Esophagus muscularis mucosa (tissue), 4 donors: ENCODE data around the gene COL4A6. TPM values are rescaled to one million over a fixed set of nuclear protein-coding genes. Genes with fewer than 3 reads are reported as not detected.

Source experiments
- DNase-seq: peaks from one replicate; pipeline ENCODE4 v3.0.0-alpha.2; 2017; ENCODE audit errors: extremely low spot score
- H3K27ac ChIP-seq, 4 donors: fragments of 200-600 bp; sonication (generic); replicated peaks in 1 of 4; 1 replicate in 3 of 4; 2 replicates in 1 of 4; pipeline ENCODE4 v1.5.1; 2016 to 2019; ENCODE audit warnings: mild to moderate bottlenecking in 1 of 4
- H3K27me3 ChIP-seq, 4 donors: fragments of 200-600 bp; sonication (generic); one replicate each; pipeline versions ENCODE4 v1.5.1 to v1.6.0; 2016 to 2019
- H3K36me3 ChIP-seq, 4 donors: fragments of 200-600 bp; sonication (generic); one replicate each; pipeline ENCODE4 v1.5.1; 2016 to 2019
- H3K4me1 ChIP-seq, 4 donors: fragments of 200-600 bp; sonication (generic); one replicate each; pipeline ENCODE4 v1.5.1; 2016 to 2019
- H3K4me3 ChIP-seq, 4 donors: fragments of 200-600 bp; sonication (generic); 1 replicate in 2 of 4; 2 replicates in 2 of 4; pipeline ENCODE4 v1.5.1; 2016 to 2019; ENCODE audit warnings: mild to moderate bottlenecking in 4 of 4, moderate library complexity in 1 of 4
- H3K9me3 ChIP-seq, 4 donors: fragments of 200-600 bp; sonication (generic); 1 replicate in 3 of 4; 2 replicates in 1 of 4; pipeline ENCODE4 v1.5.1; 2016 to 2019
- EP300 ChIP-seq: sonication (generic); formaldehyde crosslinking; IDR thresholded peaks from one replicate; pipeline ENCODE4 v1.6.1; 2017; ENCODE audit warnings: antibody characterized with exemption
- POLR2A ChIP-seq: fragments of 450-650 bp; IDR thresholded peaks from one replicate; pipeline ENCODE4 v1.6.1; 2017; ENCODE audit warnings: antibody characterized with exemption, moderate library complexity, mild to moderate bottlenecking, low read depth
- POLR2AphosphoS5 ChIP-seq, 2 donors: sonication (generic); formaldehyde crosslinking; IDR thresholded peaks; one replicate each; pipeline ENCODE4 v1.6.1; 2017; ENCODE audit warnings: antibody characterized with exemption in 2 of 2
- WGBS: methylation state at CpG from one replicate; pipeline ENCODE4 v1.1.5; 2018; 5-methylcytosine and 5-hydroxymethylcytosine counted together
- intact Hi-C: fragments of 100-400 bp; cut with DNase I; formaldehyde crosslinking; loops from one replicate; pipeline ENCODE4 v1.15.1; 2023
- total RNA-seq, 4 donors: library from RNA; depleted of rRNA; stranded (reverse); fragments of >200 nt; gene quantifications; one replicate each; pipeline versions ENCODE4 v1.1.0 to v1.2.1, GENCODE V29; 2016
- TF ChIP-seq, protein P1 (sequence below), 3 experiments: fragments of 200-600 bp in 2 of 3; fragments of 450-650 bp in 1 of 3; sonication (generic) in 2 of 3; IDR thresholded peaks; one replicate each; pipeline ENCODE4 v1.5.1; 2017 to 2019; ENCODE audit warnings: antibody characterized with exemption in 3 of 3, mild to moderate bottlenecking in 2 of 3, moderate library complexity in 1 of 3

COL4A6 gene
- total RNA-seq, 4 donors from 2014 or later = 126 to 192 (median 164) TPM

DNA sequence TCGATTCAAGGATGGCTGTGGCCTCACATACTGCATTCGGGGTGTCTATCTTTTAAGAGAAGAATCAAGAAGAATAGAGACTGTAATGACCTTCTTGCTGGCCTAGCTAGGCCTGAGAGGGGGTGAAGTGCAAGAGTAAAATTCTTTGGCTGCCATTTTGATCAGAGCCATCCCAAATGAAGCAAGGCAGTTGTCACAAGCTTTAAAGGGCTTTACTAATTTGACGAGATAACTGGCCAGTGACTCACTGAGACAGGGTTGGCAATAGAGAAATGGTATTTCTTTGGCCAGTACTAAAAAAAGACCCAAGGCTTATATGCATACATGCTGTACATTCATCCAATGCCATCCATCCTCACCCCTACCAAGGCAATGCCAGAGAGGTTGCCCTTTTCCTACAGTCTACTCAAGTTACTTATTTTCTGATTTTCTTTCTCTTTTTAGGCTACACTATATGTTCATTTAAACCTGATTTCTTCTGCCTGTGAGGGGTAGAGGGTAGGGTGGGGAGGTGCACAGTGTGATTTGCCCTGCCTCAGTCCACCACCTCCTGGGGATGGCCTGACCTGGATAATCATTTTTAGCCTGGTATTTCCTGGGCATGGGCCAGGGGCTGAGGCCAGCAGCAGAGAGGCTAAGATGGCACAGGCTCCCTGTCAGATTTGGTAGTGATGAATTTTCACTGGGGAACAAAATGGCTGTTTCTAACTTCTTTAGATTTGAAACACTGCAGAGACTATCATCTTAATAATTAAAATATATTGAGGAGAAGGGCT lies 314.4 kb downstream of the COL4A6 start:
- DNase-seq = no peak
- WGBS = 89% methylated on average over 3 of the region's 3 CpGs
- Histone ChIP-seq H3K4me3 (no peak overlapping the region), H3K9me3 (no peaks in the 10 kb centered on the region), H3K4me1 (peaks cover 7 to 33% (median 23%) of the 10 kb centered on the region in 4 donors), H3K27me3 (peaks cover 0 to 6% (median 0%) of the 10 kb centered on the region in 4 donors), H3K27ac (no peak overlapping the region), H3K36me3 (peaks cover 0 to 9% (median 0%) of the 10 kb centered on the region in 4 donors)
- TF ChIP-seq, protein P1, sequence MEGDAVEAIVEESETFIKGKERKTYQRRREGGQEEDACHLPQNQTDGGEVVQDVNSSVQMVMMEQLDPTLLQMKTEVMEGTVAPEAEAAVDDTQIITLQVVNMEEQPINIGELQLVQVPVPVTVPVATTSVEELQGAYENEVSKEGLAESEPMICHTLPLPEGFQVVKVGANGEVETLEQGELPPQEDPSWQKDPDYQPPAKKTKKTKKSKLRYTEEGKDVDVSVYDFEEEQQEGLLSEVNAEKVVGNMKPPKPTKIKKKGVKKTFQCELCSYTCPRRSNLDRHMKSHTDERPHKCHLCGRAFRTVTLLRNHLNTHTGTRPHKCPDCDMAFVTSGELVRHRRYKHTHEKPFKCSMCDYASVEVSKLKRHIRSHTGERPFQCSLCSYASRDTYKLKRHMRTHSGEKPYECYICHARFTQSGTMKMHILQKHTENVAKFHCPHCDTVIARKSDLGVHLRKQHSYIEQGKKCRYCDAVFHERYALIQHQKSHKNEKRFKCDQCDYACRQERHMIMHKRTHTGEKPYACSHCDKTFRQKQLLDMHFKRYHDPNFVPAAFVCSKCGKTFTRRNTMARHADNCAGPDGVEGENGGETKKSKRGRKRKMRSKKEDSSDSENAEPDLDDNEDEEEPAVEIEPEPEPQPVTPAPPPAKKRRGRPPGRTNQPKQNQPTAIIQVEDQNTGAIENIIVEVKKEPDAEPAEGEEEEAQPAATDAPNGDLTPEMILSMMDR (IDR thresholded peaks at IDR 0.05) = no peak
- no peak for TF ChIP-seq POLR2A
- no peak for TF ChIP-seq EP300
- no peak for TF ChIP-seq POLR2AphosphoS5 (IDR thresholded peaks at IDR 0.05)
- intact Hi-C loops = no loop called here

DNA sequence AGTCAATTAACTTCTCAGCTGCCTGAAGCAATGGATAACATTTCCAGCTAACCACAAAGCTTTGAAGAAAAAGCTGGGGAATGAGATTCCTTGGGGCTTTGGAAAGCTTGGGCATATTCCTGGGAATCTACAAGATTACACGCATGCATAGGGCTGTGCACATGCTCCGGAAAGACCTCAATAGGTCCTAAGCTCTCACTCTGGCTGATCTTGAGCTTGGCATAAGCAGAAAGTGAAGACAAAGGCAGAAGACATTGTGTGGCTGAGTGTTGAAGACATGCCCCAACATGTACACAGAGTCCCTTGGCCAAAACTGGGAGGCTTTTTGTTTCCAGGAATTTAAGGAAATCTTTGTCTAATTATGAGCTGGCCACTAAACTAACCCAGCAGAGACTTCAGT lies 315.5 kb downstream of the COL4A6 start:
- intact Hi-C loops = no loop called here
- TF ChIP-seq EP300 (no peak), POLR2A (no peak), POLR2AphosphoS5 (IDR thresholded peaks at IDR 0.05) (no peak)
- TF ChIP-seq, protein P1 (IDR thresholded peaks at IDR 0.05) = no peak
- H3K27ac ChIP-seq = no peak overlapping the region
- H3K27me3 ChIP-seq = peaks cover 0 to 6% (median 0%) of the 10 kb centered on the region in 4 donors
- WGBS = 74% methylated on average over 2 of the region's 2 CpGs
- no peaks in the 10 kb centered on the region for H3K9me3 ChIP-seq
- DNase-seq = no peak
- peaks cover 7 to 33% (median 25%) of the 10 kb centered on the region in 4 donors for H3K4me1 ChIP-seq
- no peak overlapping the region for H3K4me3 ChIP-seq
- peaks cover 0 to 9% (median 0%) of the 10 kb centered on the region in 4 donors for H3K36me3 ChIP-seq

DNA sequence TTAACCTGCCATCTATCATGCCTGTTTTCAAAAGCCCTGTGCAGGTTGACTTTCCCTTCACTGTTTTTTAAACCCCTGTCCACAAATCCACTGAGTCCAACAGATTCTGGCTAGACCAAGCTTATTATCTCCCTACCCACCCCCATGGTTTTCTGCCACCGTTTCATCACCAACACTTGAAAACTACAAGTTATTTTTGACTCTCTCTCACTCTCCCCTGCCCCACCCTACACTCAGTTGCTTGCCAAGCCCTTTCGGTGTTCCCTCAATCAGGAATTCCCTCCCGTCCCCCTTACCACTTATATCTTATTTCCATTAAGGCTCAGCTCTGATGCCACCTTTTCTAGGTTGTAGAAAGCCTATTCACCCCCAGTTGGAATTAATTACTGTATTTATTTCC lies 316.9 kb downstream of the COL4A6 start:
- peaks cover 0 to 5% (median 0%) of the 10 kb centered on the region in 4 donors for H3K36me3 ChIP-seq
- H3K9me3 ChIP-seq = no peaks in the 10 kb centered on the region
- 26% methylated on average over 3 of the region's 3 CpGs for WGBS
- peak overlapping the region in 2 of 4 donors; percentile 19 to 29 for H3K27ac ChIP-seq
- TF ChIP-seq, protein P1 (IDR thresholded peaks at IDR 0.05) = no peak
- no peak for TF ChIP-seq POLR2AphosphoS5 (IDR thresholded peaks at IDR 0.05)
- TF ChIP-seq POLR2A = no peak
- no peak for TF ChIP-seq EP300
- intact Hi-C loops = no loop called here
- H3K4me1 ChIP-seq = peaks cover 7 to 43% (median 26%) of the 10 kb centered on the region in 4 donors
- H3K27me3 ChIP-seq = peaks cover 0 to 11% (median 0%) of the 10 kb centered on the region in 4 donors
- no peak for DNase-seq
- no peak overlapping the region for H3K4me3 ChIP-seq

DNA sequence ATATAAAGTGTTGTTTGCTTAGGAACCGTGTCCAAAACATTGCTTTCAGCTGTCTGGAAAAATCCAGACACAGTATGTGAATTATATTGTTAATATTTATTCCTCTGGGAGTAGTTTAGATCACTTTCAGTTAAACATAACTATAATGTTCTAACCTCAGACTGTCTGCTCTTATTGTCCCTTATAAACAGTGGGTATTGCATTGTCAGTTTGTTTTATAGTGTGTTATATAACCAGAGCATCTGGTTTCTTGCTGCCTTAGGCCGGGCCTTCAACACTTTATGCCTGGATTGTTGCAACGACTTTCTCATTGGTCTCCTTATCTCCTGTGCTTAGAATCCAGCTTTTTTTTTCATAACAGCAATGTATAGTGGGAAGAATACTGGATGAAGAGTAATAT lies 320.2 kb downstream of the COL4A6 start:
- H3K4me3 ChIP-seq = no peak overlapping the region
- no peak for DNase-seq
- TF ChIP-seq, protein P1 (IDR thresholded peaks at IDR 0.05) = no peak
- TF ChIP-seq EP300 (no peak), POLR2AphosphoS5 (IDR thresholded peaks at IDR 0.05) (no peak), POLR2A (no peak)
- WGBS = 35% methylated on average over 3 of the region's 3 CpGs
- H3K27me3 ChIP-seq = peaks cover 0 to 14% (median 0%) of the 10 kb centered on the region in 4 donors
- H3K36me3 ChIP-seq = no peaks in the 10 kb centered on the region
- intact Hi-C loops = no loop called here
- H3K9me3 ChIP-seq = no peaks in the 10 kb centered on the region
- H3K27ac ChIP-seq = no peak overlapping the region
- H3K4me1 ChIP-seq = peaks cover 3 to 40% (median 20%) of the 10 kb centered on the region in 4 donors
